ENCODE data around the gene JARID2.

DNA sequence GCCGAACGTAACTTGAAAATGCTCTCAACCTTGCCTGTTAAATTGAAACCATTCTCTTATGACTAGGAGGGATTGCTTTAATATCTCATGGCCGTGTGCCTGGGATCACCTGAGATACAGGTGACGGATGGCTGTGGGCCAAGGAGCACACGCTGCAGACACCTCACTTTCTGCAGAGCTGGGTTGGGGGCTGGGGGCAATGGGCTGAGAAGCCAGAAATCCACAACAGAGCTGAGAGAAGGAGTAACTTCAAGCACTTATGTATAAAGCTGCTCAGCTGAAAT lies 246.1 kb downstream of the JARID2 start:
- TF ChIP-seq CTCF (IDR thresholded peaks at IDR 0.05 in 4 of 5, conservative IDR thresholded peaks at IDR 0.05 in 1 of 5) (no peak), POLR2A (IDR thresholded peaks at IDR 0.05) (no peak)

All from gastrocnemius medialis (tissue), 4 donors.